C4-2B (cell line): ENCODE data around the gene ANKRD44.

Experiments used
- H3K27ac ChIP-seq: fragments of 450-650 bp; 2 replicates; pipeline ENCODE4 v1.5.1; 2017
- CTCF ChIP-seq: fragments of 450-650 bp; conservative IDR thresholded peaks from 2 replicates; pipeline ENCODE4 v1.5.1; 2017; ENCODE audit warnings: mild to moderate bottlenecking
- ZFX ChIP-seq: fragments of 450-650 bp; IDR thresholded peaks from 2 replicates; pipeline ENCODE4 v1.6.1; 2017

ANKRD44 gene

GRCh38 chr2:197235711-197236110, 74.9 kb downstream of the ANKRD44 start:
- no peak overlapping the region for H3K27ac ChIP-seq
- TF ChIP-seq ZFX (no peak), CTCF (no peak)

GRCh38 chr2:197234671-197235191, 75.8 kb downstream of the ANKRD44 start:
- TF ChIP-seq ZFX (no peak), CTCF (no peak)
- no peak overlapping the region for H3K27ac ChIP-seq

- TF ChIP-seq ZFX = no peak
- no peak for TF ChIP-seq CTCF
Observed at GRCh38 chr2:197233473-197233872, 77.1 kb downstream of the ANKRD44 start.

GRCh38 chr2:197232010-197232409, 78.6 kb downstream of the ANKRD44 start:
- TF ChIP-seq CTCF (no peak), ZFX (no peak)
- no peak overlapping the region for H3K27ac ChIP-seq

More at GRCh38 chr2:197233473-197233872, 77.1 kb downstream of the ANKRD44 start:
- H3K27ac ChIP-seq = no peak overlapping the region

GRCh38 chr2:197229509-197230443, 80.8 kb downstream of the ANKRD44 start:
- TF ChIP-seq CTCF (no peak), ZFX (no peak)
- no peak overlapping the region for H3K27ac ChIP-seq

- no peak overlapping the region for H3K27ac ChIP-seq
- no peak for TF ChIP-seq ZFX
- no peak for TF ChIP-seq CTCF
Observed at GRCh38 chr2:197223451-197223850, 87.1 kb downstream of the ANKRD44 start.

GRCh38 chr2:197219636-197220035, 90.9 kb downstream of the ANKRD44 start:
- TF ChIP-seq ZFX (no peak), CTCF (no peak)
- no peak overlapping the region for H3K27ac ChIP-seq
